GM18519 (cell line): Measurements from ENCODE around the gene PAM.

Experiments
- ATAC-seq: cut with Tn5 transposase; IDR thresholded peaks from one replicate; pipeline ENCODE4 v1.9.1; 2021; ENCODE audit warnings: mild to moderate bottlenecking, moderate library complexity; ENCODE audit not compliant: unreplicated experiment, low FRiP score

Gene PAM

GRCh38 chr5:102802708-102803458 is 47.8 kb downstream of the PAM start:
- ATAC-seq = no peak

- no peak for ATAC-seq
Observed at GRCh38 chr5:102807878-102808502, 52.9 kb downstream of the PAM start.

DNA sequence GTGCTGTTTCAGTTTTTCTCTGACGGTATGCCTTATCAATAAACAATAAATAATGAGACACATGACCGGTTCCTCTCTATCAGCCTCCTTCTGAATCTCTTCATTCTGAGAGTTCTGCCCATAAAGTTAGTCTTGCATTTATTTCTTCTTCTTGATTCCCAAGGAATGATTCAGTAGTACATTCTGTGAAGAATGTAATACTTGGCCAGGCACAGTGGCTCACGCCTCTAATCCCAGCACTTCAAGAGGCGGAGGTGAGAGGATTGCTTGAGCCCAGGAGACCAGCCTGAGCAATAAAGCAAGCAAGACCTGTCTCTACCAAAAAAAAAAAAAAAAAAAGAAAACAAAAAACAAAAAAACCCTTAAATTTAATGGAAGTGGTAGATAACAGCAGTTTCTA is 53.9 kb downstream of the PAM start:
- ATAC-seq = no peak

DNA sequence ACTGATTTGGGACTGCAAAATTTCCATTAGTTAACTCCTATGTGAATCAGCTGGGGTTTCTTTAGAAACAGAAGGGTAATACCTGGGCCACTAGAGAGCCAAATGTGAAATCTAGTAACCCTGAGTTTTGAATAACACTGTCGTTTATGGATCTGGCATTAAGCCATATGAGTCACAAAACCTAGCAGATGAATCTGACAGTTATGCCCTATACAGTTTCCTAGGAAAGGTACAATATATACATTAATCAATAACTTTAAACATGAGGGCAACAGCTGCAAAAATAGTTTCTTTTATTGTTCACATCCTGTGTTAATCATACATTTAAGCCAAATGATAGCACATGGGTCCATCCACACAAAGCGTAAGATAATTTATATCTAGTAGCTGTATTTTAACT is 56.9 kb downstream of the PAM start:
- ATAC-seq = no peak

- no peak for ATAC-seq
Observed at GRCh38 chr5:102813740-102814139, 58.6 kb downstream of the PAM start.

GRCh38 chr5:102815084-102815483 is 60.0 kb downstream of the PAM start:
- no peak for ATAC-seq

- no peak for ATAC-seq
Observed at GRCh38 chr5:102815540-102816332, 60.6 kb downstream of the PAM start.

DNA sequence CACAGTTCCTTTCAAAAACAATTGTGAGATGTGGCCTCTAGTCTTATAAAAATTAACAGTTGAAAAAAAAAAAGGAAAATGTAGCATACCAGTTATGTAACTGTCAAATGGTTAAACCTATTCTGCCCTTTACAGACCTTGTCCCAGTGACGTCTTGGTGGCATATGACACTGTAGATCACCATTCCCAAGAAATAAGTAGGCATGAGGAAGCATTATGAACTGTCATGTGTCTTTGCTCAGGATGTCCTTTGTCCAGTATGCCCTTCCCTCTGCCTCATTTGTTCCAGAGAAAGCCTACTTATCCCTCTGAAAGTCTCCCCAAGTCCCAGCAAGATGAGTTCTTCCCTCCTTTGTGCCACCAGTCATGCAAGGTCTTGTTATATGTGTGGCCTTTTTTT is 63.2 kb downstream of the PAM start:
- no peak for ATAC-seq

GRCh38 chr5:102818934-102819333 is 63.8 kb downstream of the PAM start:
- ATAC-seq = no peak

DNA sequence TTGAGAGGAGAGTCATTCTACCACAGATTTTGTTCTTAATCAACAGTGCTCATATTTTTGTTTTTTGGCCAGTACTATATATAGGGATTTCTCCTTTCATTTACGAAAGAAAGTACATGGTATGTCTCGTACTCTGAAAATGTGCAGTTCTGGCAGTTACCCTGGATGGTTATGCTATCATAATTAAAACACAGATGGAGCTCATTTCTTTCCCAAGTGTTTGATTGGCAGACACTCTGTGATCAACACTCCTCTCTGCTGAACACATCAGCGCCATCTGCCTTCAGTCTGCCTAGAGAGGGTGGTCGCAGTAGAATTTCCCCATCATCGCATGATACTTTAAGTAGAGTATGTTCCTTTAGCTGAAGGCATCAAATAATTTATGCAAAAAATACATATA is 64.5 kb downstream of the PAM start:
- ATAC-seq = no peak

GRCh38 chr5:102823441-102823874 is 68.4 kb downstream of the PAM start:
- no peak for ATAC-seq

DNA sequence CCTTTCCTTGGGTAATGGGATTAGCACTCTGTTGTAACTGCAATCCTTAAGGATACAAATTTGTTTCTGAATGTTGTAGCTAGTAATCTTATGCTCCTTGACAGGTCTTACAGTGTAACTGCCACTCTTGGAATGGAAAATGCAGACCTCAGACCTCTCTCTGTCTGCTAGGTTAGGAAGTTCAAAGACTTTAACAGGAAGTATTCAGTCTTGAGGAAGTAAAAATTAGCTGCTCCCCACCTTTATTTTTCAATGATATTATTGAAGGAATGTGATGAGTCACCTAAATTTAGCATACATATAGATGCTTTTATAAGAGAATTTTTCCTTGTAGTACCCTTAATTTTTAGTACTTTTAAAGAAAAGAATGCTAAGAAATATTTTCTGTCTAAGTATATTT is 71.5 kb downstream of the PAM start:
- ATAC-seq = no peak

DNA sequence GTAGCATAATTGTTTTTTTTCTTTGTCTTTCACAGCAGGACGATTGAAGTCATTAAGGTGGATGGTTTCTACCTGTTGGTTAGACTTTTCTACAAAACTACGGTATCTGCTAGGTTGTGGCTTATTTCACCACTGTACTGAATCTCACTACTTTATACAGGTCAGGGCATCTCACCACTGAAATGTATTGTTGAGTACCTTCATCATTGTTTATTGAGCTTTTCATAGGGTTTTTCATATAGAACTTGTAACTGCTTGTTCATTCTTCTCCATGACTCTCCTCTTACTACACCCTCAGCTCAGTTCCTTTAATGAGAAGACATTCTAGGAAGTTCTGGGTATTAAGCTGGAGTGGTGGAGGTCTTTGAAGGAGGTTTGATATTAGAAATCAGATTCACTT is 75.1 kb downstream of the PAM start:
- no peak for ATAC-seq

DNA sequence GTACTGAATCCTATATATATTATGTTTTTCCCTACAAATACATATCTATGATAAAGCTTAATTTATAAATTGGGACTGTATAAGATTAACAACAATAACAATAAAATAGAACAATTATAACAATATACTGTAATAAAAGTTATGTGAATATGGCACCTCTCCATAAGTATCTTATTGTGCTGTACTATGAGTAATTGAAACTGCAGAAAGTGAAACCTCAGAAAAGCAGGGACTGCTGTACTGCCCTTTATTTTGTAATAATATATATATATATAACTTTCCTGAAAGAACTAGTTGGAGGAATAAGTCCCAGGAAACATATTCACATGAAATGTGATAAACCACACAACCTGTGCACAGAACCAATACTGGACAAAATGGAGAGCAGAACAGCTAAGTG is 77.3 kb downstream of the PAM start:
- ATAC-seq = no peak

DNA sequence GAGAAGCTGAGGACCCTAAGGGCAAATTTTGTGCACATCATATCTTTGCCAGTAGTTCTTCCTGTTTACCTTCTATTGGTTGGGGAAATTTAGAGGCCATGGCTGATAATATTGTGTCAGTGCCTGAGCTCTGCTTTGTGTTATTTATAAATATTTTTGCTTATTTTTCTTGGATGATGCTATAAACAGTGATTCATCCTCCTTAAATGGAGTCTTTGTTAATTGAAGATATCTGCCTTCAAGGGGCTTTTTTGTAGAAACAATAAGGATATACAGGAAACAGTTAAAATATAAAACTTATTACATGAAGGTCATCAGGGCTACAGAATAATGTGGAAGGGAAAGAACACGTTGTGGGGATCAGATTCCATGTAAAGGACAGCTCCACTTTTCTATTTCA is 78.0 kb downstream of the PAM start:
- ATAC-seq = no peak

GRCh38 chr5:102834438-102834964 is 79.4 kb downstream of the PAM start:
- no peak for ATAC-seq

- ATAC-seq = no peak
Observed at GRCh38 chr5:102835717-102836116, 80.6 kb downstream of the PAM start.

DNA sequence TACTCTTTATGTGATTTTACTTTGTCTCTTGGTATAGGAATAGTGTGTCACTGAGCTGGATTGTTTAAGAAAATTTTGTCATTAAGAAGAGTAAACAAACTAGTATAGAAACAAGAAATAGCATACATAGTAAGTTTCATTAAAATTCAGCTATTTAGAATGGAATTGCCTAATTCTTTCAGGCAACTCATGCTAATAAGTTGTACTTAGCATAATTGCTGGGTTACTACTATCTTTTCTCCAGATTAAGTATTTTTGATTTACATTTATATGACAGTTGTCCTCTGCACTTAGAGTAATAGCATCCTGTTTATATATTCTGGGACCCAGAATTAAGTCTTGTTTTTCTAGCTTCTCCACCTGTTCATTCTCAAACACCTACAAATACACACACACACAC is 85.9 kb downstream of the PAM start:
- ATAC-seq = no peak

GRCh38 chr5:102843997-102844396 is 88.9 kb downstream of the PAM start:
- ATAC-seq = no peak

GRCh38 chr5:102845041-102845440 is 89.9 kb downstream of the PAM start:
- ATAC-seq = no peak

GRCh38 chr5:102850503-102850902 is 95.4 kb downstream of the PAM start:
- ATAC-seq = no peak
